ENCODE measurements around the gene CCDC89. TPM values are rescaled to one million over a fixed set of nuclear protein-coding genes. Genes with fewer than 3 reads are reported as not detected.

Gene CCDC89
- total and polyA plus RNA-seq, 12 donors: 0.61 to 2.3 (median 1.8) TPM; not detected in 1

DNA sequence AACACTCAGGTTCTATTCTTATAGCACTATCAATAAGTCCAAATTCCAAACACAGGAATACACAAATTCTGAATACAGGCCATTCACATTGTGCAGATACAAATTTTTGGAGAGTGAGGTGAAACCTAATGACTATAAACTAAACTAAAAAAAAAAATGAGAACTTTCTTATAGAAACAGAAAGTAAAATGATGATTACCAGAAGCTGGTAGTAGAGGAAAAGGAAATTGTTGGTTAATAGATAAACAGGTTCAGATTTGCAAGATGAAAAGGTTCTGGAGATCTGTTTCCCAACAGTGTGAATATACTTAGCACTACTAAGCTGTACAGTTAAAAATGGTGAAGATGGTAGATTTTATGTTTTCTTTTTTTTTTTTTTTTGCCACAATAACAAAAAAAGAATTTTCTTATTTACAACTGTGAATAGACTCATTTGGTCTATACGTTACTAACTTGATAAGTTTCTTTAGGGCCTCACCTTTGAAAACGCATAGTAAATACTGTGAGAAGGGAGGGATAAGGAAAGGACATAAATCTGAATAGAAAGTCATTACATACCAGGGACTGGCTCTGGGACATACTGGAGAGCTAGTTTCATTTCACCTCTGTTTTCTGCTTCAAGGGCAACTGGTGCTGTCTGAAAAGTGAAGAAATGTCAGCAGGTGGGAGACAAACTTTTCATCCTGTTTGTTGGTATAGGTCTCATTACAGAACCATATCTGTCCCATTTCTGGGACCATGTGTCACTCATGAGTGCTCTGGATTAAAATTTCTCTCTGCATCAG lies 14.2 kb upstream of the CCDC89 start:
- intact Hi-C loops (cut with DNase I): loop anchor here in 1 of 2 donors (10.0 kb wide), 1 partner anchor 115 kb away; the partner anchor contains the start of gene SYTL2
- Histone ChIP-seq H3K27ac (no peak overlapping the region), H3K4me3 (no peak overlapping the region), H3K27me3 (no peaks in the 10 kb centered on the region), H3K9me3 (replicated peaks in 1 of 3) (no peaks in the 10 kb centered on the region), H3K36me3 (replicated peaks in 1 of 2) (no peaks in the 10 kb centered on the region), H3K4me1 (replicated peaks in 1 of 2) (no peaks in the 10 kb centered on the region)
- 77 to 92% (median 81%) methylated on average over 2 of the region's 2 CpGs for WGBS, 4 donors
- TF ChIP-seq POLR2A (IDR thresholded peaks at IDR 0.05): no peak
- TF ChIP-seq, protein P1, sequence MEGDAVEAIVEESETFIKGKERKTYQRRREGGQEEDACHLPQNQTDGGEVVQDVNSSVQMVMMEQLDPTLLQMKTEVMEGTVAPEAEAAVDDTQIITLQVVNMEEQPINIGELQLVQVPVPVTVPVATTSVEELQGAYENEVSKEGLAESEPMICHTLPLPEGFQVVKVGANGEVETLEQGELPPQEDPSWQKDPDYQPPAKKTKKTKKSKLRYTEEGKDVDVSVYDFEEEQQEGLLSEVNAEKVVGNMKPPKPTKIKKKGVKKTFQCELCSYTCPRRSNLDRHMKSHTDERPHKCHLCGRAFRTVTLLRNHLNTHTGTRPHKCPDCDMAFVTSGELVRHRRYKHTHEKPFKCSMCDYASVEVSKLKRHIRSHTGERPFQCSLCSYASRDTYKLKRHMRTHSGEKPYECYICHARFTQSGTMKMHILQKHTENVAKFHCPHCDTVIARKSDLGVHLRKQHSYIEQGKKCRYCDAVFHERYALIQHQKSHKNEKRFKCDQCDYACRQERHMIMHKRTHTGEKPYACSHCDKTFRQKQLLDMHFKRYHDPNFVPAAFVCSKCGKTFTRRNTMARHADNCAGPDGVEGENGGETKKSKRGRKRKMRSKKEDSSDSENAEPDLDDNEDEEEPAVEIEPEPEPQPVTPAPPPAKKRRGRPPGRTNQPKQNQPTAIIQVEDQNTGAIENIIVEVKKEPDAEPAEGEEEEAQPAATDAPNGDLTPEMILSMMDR (IDR thresholded peaks at IDR 0.05): no peak
- no peak for DNase-seq

DNA sequence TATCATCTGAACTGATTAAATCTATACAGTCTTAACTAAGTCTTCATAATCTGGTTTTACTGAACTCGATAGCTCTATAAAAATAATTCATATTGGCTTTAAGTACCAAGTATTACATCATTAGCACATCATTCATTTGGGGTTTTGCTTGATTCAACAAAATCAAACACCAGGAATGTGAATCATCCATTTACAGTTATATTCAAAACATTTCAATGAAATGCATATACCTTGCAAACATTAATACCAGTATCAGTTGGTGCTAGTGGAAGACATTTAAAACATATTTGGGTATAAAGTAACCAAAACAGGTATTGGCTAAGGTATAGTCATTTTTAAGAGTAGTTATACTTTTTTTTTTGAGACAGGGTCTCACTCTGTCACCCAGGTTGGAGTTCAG lies 12.2 kb upstream of the CCDC89 start:
- H3K4me3 ChIP-seq: no peak overlapping the region
- H3K9me3 ChIP-seq (replicated peaks in 1 of 3): no peaks in the 10 kb centered on the region
- no peak for TF ChIP-seq POLR2A (IDR thresholded peaks at IDR 0.05)
- TF ChIP-seq, protein P1 (IDR thresholded peaks at IDR 0.05): no peak
- H3K27ac ChIP-seq: no peak overlapping the region
- WGBS, 4 donors: 80 to 95% (median 86%) methylated on average over 1 of the region's 1 CpG
- intact Hi-C loops (cut with DNase I): loop anchor here in 1 of 2 donors (10.0 kb wide), 1 partner anchor 117 kb away; the partner anchor contains the start of gene SYTL2
- H3K36me3 ChIP-seq (replicated peaks in 1 of 2): no peaks in the 10 kb centered on the region
- H3K4me1 ChIP-seq (replicated peaks in 1 of 2): no peaks in the 10 kb centered on the region
- H3K27me3 ChIP-seq: no peaks in the 10 kb centered on the region
- DNase-seq: no peak

DNA sequence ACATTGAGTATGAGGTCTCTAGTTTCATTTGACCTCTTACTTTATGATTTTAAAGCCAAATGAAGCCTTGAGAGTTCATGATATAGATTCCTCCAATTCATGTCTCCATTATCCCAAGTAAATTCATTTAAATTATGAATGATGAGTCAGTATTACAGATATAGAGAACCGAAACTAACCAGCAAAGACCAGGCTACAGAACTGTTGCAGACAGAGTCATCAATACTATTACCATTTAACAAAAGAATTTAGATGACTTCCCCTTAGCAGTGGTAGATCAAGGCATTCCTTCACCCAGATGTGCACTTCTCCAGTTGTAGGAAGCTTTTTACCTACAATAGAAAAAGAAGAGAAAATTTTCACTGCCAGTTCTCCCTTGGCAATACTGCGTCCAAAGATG lies 11.8 kb upstream of the CCDC89 start:
- WGBS, 4 donors: 90 to 98% (median 95%) methylated on average over 2 of the region's 2 CpGs
- TF ChIP-seq, protein P1 (IDR thresholded peaks at IDR 0.05): no peak
- TF ChIP-seq POLR2A (IDR thresholded peaks at IDR 0.05): no peak
- Histone ChIP-seq H3K9me3 (replicated peaks in 1 of 3) (no peaks in the 10 kb centered on the region), H3K36me3 (replicated peaks in 1 of 2) (no peaks in the 10 kb centered on the region), H3K27ac (no peak overlapping the region), H3K4me1 (replicated peaks in 1 of 2) (no peaks in the 10 kb centered on the region), H3K27me3 (no peaks in the 10 kb centered on the region), H3K4me3 (no peak overlapping the region)
- intact Hi-C loops (cut with DNase I): loop anchor here in 1 of 2 donors (10.0 kb wide), 1 partner anchor 117 kb away; the partner anchor contains the start of gene SYTL2
- no peak for DNase-seq

DNA sequence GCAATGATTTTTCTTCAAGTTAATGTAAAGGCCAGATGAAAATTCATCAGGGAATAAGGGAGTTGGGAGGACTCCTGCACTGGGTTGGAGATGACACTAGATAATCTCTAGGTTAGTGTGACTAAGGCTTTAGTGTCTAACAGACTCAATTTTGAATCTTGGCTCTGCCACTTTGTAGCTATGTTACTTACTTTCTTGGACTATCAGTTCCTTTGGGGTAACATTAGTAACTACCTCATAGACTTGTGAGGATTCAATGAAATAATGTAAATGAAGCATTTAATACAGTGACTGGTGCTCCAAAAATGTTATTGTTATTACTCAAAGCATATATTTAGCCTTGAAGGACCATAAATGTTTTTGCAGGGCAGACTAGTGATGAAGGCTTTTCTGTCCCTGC lies 9.6 kb upstream of the CCDC89 start:
- Histone ChIP-seq H3K27me3 (no peaks in the 10 kb centered on the region), H3K36me3 (replicated peaks in 1 of 2) (no peaks in the 10 kb centered on the region), H3K9me3 (replicated peaks in 1 of 3) (no peaks in the 10 kb centered on the region), H3K27ac (no peak overlapping the region), H3K4me1 (replicated peaks in 1 of 2) (no peaks in the 10 kb centered on the region), H3K4me3 (no peak overlapping the region)
- DNase-seq: no peak
- TF ChIP-seq, protein P1 (IDR thresholded peaks at IDR 0.05): no peak
- TF ChIP-seq POLR2A (IDR thresholded peaks at IDR 0.05): no peak
- intact Hi-C loops (cut with DNase I): loop anchor here in 1 of 2 donors (10.0 kb wide), 1 partner anchor 119 kb away; the partner anchor contains the start of gene SYTL2
